H1 (cell line): Measurements from ENCODE around the gene TMEM117. TPM values are rescaled to one million over a fixed set of nuclear protein-coding genes. Genes with fewer than 3 reads are reported as not detected.

ENCODE experiments used
- CTCF ChIA-PET: fragments of 300-600 bp; sonication (Branson Sonifier 250); formaldehyde crosslinking; loops from one replicate; lab custom pipeline; 2021; ENCODE audit not compliant: partially characterized antibody; lab: Charles Lee
- POLR2A ChIA-PET: fragments of 300-600 bp; sonication (Branson Sonifier 250); formaldehyde crosslinking; loops from one replicate; lab custom pipeline; 2021; ENCODE audit warnings: inconsistent platforms; ENCODE audit not compliant: partially characterized antibody; lab: Charles Lee
- DNase-seq, 2 experiments: peaks; one replicate each; pipeline versions ENCODE4 v3.0.0 to v3.0.0-alpha.2; 2010 to 2022; ENCODE audit warnings: low spot score in 2 of 2, low read depth in 1 of 2, mixed read lengths in 1 of 2
- FAIRE-seq: peaks from 2 replicates; lab custom pipeline; 2011; peaks lifted over from hg19 to GRCh38; lab: Jason Lieb, UNC
- H2AFZ ChIP-seq: 2 replicates; pipeline ENCODE4 v1.8.1; 2012; ENCODE audit warnings: low read length, inconsistent platforms
- H2AK5ac ChIP-seq: 2 replicates; pipeline ENCODE4 v1.6.1; 2013; ENCODE audit warnings: low read depth, low read length
- H2BK120ac ChIP-seq: replicated peaks from 2 replicates; pipeline ENCODE3; 2013; ENCODE audit warnings: low read depth, low read length, inconsistent platforms
- H2BK12ac ChIP-seq: 2 replicates; pipeline ENCODE4 v1.6.1; 2013; ENCODE audit warnings: low read depth, low read length
- H2BK15ac ChIP-seq: 2 replicates; pipeline ENCODE4 v1.6.1; 2013; ENCODE audit warnings: low read length
- H2BK20ac ChIP-seq: 2 replicates; pipeline ENCODE4 v1.6.1; 2013; ENCODE audit warnings: low read length
- H2BK5ac ChIP-seq: 2 replicates; pipeline ENCODE4 v1.6.1; 2013; ENCODE audit warnings: low read depth, low read length
- H3K14ac ChIP-seq: 2 replicates; pipeline ENCODE4 v1.6.1; 2013; ENCODE audit warnings: inconsistent platforms; ENCODE audit not compliant: insufficient read length
- H3K18ac ChIP-seq: 2 replicates; pipeline ENCODE4 v1.6.1; 2013; ENCODE audit warnings: low read length; ENCODE audit errors: extremely low read depth
- H3K23ac ChIP-seq: 2 replicates; pipeline ENCODE4 v1.6.1; 2013; ENCODE audit warnings: inconsistent platforms; ENCODE audit not compliant: insufficient read length
- H3K23me2 ChIP-seq: 2 replicates; pipeline ENCODE4 v1.6.1; 2013; ENCODE audit warnings: low read depth, low read length
- H3K27ac ChIP-seq: 2 replicates; pipeline ENCODE4 v1.6.1; 2011; ENCODE audit warnings: low read depth, low read length, inconsistent platforms
- H3K27me3 ChIP-seq, 4 experiments: replicated peaks in 1 of 4; 1 replicate in 1 of 4; 2 replicates in 3 of 4; pipeline versions ENCODE4 v1.6.1 to v1.8.1; 2011 to 2013; ENCODE audit warnings: low read length in 3 of 4, mild to moderate bottlenecking in 3 of 4, inconsistent platforms in 2 of 4, mixed read lengths in 2 of 4, moderate library complexity in 1 of 4; ENCODE audit not compliant: control insufficient read depth in 3 of 4, insufficient read depth in 3 of 4; ENCODE audit errors: extremely low read depth in 1 of 4
- H3K36me3 ChIP-seq, 4 experiments: 2 replicates each; pipeline versions ENCODE4 v1.6.1 to v1.8.1; 2011 to 2013; ENCODE audit warnings: mild to moderate bottlenecking in 4 of 4, low read length in 3 of 4, moderate library complexity in 2 of 4, control low read depth in 1 of 4, inconsistent platforms in 1 of 4; ENCODE audit not compliant: insufficient read depth in 4 of 4, control insufficient read depth in 2 of 4
- H3K4ac ChIP-seq: replicated peaks from 2 replicates; pipeline ENCODE3; 2013; ENCODE audit warnings: low read length, low read depth, mixed read lengths, inconsistent platforms; ENCODE audit not compliant: insufficient read length
- H3K4me1 ChIP-seq, 4 experiments: replicated peaks in 1 of 4; 1 replicate in 1 of 4; 2 replicates in 3 of 4; pipeline versions ENCODE4 v1.6.1 to v1.8.1; 2011 to 2013; ENCODE audit warnings: low read length in 3 of 4, inconsistent platforms in 2 of 4, mixed read lengths in 1 of 4; ENCODE audit not compliant: insufficient read depth in 4 of 4, control insufficient read depth in 3 of 4
- H3K4me2 ChIP-seq, 2 experiments: 2 replicates each; pipeline versions ENCODE4 v1.6.1 to v1.8.1; 2011 to 2013; ENCODE audit warnings: low read depth in 2 of 2, low read length in 2 of 2, control low read depth in 1 of 2, inconsistent platforms in 1 of 2, mild to moderate bottlenecking in 1 of 2; ENCODE audit not compliant: insufficient read depth in 1 of 2
- H3K4me3 ChIP-seq, 4 experiments: fragments of 200-600, 300-600 bp in 1 of 4; sonication (generic), shearing (Covaris generic), sonication (Bioruptor Twin) in 1 of 4; 2 replicates each; pipeline versions ENCODE4 v1.5.1 to v1.8.1; 2011 to 2016; ENCODE audit warnings: low read length in 4 of 4, low read depth in 3 of 4, control low read depth in 2 of 4, inconsistent platforms in 2 of 4, mild to moderate bottlenecking in 2 of 4, mixed read lengths in 1 of 4, moderate library complexity in 1 of 4; ENCODE audit not compliant: insufficient read depth in 2 of 4; ENCODE audit errors: extremely low read depth in 1 of 4
- H3K56ac ChIP-seq: replicated peaks from 2 replicates; pipeline ENCODE3; 2013; ENCODE audit warnings: low read depth, mild to moderate bottlenecking, mixed read lengths, low read length, inconsistent platforms; ENCODE audit not compliant: insufficient read length
- H3K79me1 ChIP-seq: 2 replicates; pipeline ENCODE4 v1.6.1; 2013; ENCODE audit warnings: low read depth, low read length, control low read depth
- H3K79me2 ChIP-seq, 2 experiments: 2 replicates each; pipeline versions ENCODE4 v1.6.1 to v1.8.1; 2012 to 2013; ENCODE audit warnings: low read length in 2 of 2, mild to moderate bottlenecking in 2 of 2, inconsistent platforms in 1 of 2; ENCODE audit not compliant: insufficient read depth in 2 of 2, control insufficient read depth in 1 of 2
- H3K9ac ChIP-seq, 4 experiments: replicated peaks in 1 of 4; 1 replicate in 1 of 4; 2 replicates in 3 of 4; pipeline versions ENCODE4 v1.6.1 to v1.8.1; 2011 to 2013; ENCODE audit warnings: low read depth in 3 of 4, low read length in 3 of 4, control low read depth in 2 of 4, mild to moderate bottlenecking in 2 of 4, moderate library complexity in 2 of 4, inconsistent platforms in 1 of 4; ENCODE audit errors: extremely low read depth in 1 of 4
- H3K9me3 ChIP-seq, 2 experiments: 2 replicates each; pipeline versions ENCODE4 v1.6.1 to v1.8.1; 2012 to 2013; ENCODE audit warnings: mild to moderate bottlenecking in 2 of 2, moderate library complexity in 2 of 2, control low read depth in 1 of 2, inconsistent platforms in 1 of 2, low read depth in 1 of 2, low read length in 1 of 2, mixed read lengths in 1 of 2; ENCODE audit not compliant: insufficient read depth in 2 of 2
- H4K20me1 ChIP-seq, 2 experiments: replicated peaks in 1 of 2; 2 replicates each; pipeline versions ENCODE3 to v1.8.1; 2011 to 2013; ENCODE audit warnings: inconsistent platforms in 2 of 2, low read length in 2 of 2, mild to moderate bottlenecking in 1 of 2; ENCODE audit not compliant: insufficient read depth in 2 of 2, control insufficient read depth in 1 of 2
- H4K5ac ChIP-seq: 2 replicates; pipeline ENCODE4 v1.6.1; 2013; ENCODE audit warnings: low read length, low read depth, mixed read lengths, inconsistent platforms; ENCODE audit not compliant: insufficient read length
- H4K8ac ChIP-seq: 2 replicates; pipeline ENCODE4 v1.8.0; 2013; ENCODE audit warnings: mild to moderate bottlenecking, moderate library complexity, low read length, inconsistent platforms; ENCODE audit not compliant: insufficient read depth; ENCODE audit errors: extremely low read depth
- H4K91ac ChIP-seq: replicated peaks from 2 replicates; pipeline ENCODE3; 2013; ENCODE audit warnings: low read length, mixed read lengths, inconsistent platforms; ENCODE audit not compliant: insufficient read length
- BACH1 ChIP-seq: IDR thresholded peaks from 2 replicates; pipeline ENCODE4 v1.6.1; 2012; ENCODE audit warnings: low read length, improper control_type of control experiment
- CHD1 ChIP-seq: IDR thresholded peaks from 2 replicates; pipeline ENCODE4 v1.6.1; 2012; ENCODE audit warnings: low read depth, low read length, improper control_type of control experiment
- EZH2 ChIP-seq: fragments of 200-600 bp; sonication (generic); IDR thresholded peaks from 2 replicates; pipeline ENCODE4 v1.7.1; 2012; ENCODE audit warnings: low read depth, mild to moderate bottlenecking, moderate library complexity, low read length, inconsistent platforms; ENCODE audit not compliant: severe bottlenecking
- JUND ChIP-seq: IDR thresholded peaks from 2 replicates; pipeline ENCODE4 v1.6.1; 2011; ENCODE audit warnings: mild to moderate bottlenecking, improper control_type of control experiment, low read length
- NRF1 ChIP-seq: IDR thresholded peaks from 2 replicates; pipeline ENCODE4 v1.6.1; 2011; ENCODE audit warnings: mild to moderate bottlenecking, low read depth, low read length, improper control_type of control experiment
- PHF8 ChIP-seq: fragments of 200-600 bp; sonication (generic); conservative IDR thresholded peaks from 2 replicates; pipeline ENCODE4 v1.7.1; 2012; ENCODE audit warnings: low read depth, mild to moderate bottlenecking, inconsistent platforms, low read length, moderate library complexity
- RFX5 ChIP-seq: IDR thresholded peaks from 2 replicates; pipeline ENCODE4 v1.6.1; 2011; ENCODE audit warnings: low read depth, low read length, improper control_type of control experiment, borderline replicate concordance
- SAP30 ChIP-seq: fragments of 300-600 bp; sonication (generic); IDR thresholded peaks from 2 replicates; pipeline ENCODE4 v1.7.1; 2012; ENCODE audit warnings: low read length, moderate library complexity, mild to moderate bottlenecking, inconsistent platforms; ENCODE audit not compliant: insufficient read depth, insufficient replicate concordance
- SIX5 ChIP-seq: IDR thresholded peaks from 2 replicates; pipeline ENCODE4 v1.6.1; 2011; ENCODE audit warnings: mild to moderate bottlenecking, low read depth, low read length
- SUZ12 ChIP-seq: fragments of 200-600 bp; sonication (generic); IDR thresholded peaks from 2 replicates; pipeline ENCODE4 v1.6.1; 2012; ENCODE audit warnings: mild to moderate bottlenecking, inconsistent platforms, low read length, moderate library complexity, mixed read lengths
- TAF7 ChIP-seq: optimal IDR thresholded peaks from 2 replicates; pipeline ENCODE3; 2011; ENCODE audit warnings: low read depth, mild to moderate bottlenecking, inconsistent platforms, low read length, moderate library complexity, borderline replicate concordance
- TBP ChIP-seq: IDR thresholded peaks from 2 replicates; pipeline ENCODE4 v1.6.1; 2011; ENCODE audit warnings: low read depth, low read length, improper control_type of control experiment
- ZNF274 ChIP-seq: IDR thresholded peaks from 2 replicates; pipeline ENCODE4 v1.7.0; 2012; ENCODE audit warnings: low read length, borderline replicate concordance; ENCODE audit errors: extremely low read depth
- polyA plus RNA-seq, 7 experiments: library from polyadenylated mRNA; depleted of rRNA in 3 of 7; stranded (reverse) in 5 of 7; unstranded in 2 of 7; fragments of >200 nt in 5 of 7; fragments of 200-250 nt in 2 of 7; gene quantifications; 1 replicate in 5 of 7; 2 replicates in 1 of 7; 4 replicates in 1 of 7; pipeline versions ENCODE4 v1.2.1 to v1.2.3, GENCODE V29; 2011 to 2013; ENCODE audit warnings: missing spikeins in 2 of 7, mixed read lengths in 2 of 7
- total RNA-seq: library from RNA; stranded (reverse); fragmentation: NEBNext Ultra II Directional; extraction: Animal tissue kit (Norgen Biotek cat#: 25700); gene quantifications from 2 replicates; pipeline ENCODE4 v1.2.1, GENCODE V29; 2021

TMEM117 gene
- total and polyA plus RNA-seq, 2 of the 8 experiments (the other 6 are each of a cell fraction or from before 2014, with no cell fraction given): 0.80 to 1.4 TPM

DNA sequence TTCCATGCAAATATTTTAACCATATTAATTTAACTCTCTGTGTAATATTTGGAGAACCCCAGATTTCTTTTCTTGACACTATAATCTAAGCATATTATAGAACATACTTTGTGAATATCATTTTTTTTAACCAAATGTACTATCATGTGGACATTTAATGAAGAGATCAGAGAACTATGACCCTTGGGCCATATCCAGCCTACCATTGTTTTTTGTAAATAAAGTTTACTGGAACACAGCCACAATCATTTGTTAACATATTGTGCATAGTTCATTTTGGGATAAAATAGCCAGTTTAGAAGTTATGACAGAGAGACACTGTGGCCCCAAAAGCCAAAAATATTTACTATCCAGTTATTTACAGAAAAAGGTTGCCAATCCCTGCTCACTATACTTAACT is 338.2 kb downstream of the TMEM117 start:
- H2AK5ac ChIP-seq: no peak overlapping the region
- no peaks in the 10 kb centered on the region for H3K79me1 ChIP-seq
- no peak overlapping the region for H3K4me3 ChIP-seq
- ChIA-PET CTCF (interaction anchor here (0.7 kb wide), 1 partner anchor 1597 kb away, joined by 3 read pairs; no protein-coding TSS in a partner anchor), POLR2A (no interaction called here)
- no peak for FAIRE-seq
- H2BK120ac ChIP-seq: no peak overlapping the region
- H3K23me2 ChIP-seq: no peaks in the 10 kb centered on the region
- H3K23ac ChIP-seq: no peak overlapping the region
- H2BK5ac ChIP-seq: no peak overlapping the region
- H4K5ac ChIP-seq: no peak overlapping the region
- no peaks in the 10 kb centered on the region for H3K4me1 ChIP-seq
- no peak overlapping the region for H3K9ac ChIP-seq
- no peak overlapping the region for H3K18ac ChIP-seq
- H2BK12ac ChIP-seq: no peak overlapping the region
- H2BK15ac ChIP-seq: no peak overlapping the region
- H2BK20ac ChIP-seq: no peak overlapping the region
- no peak overlapping the region for H3K56ac ChIP-seq
- no peak overlapping the region for H3K14ac ChIP-seq
- H3K9me3 ChIP-seq: no peaks in the 10 kb centered on the region
- H3K4me2 ChIP-seq: no peak overlapping the region
- no peaks in the 10 kb centered on the region for H3K79me2 ChIP-seq
- H4K8ac ChIP-seq: no peak overlapping the region
- no peaks in the 10 kb centered on the region for H3K27me3 ChIP-seq
- no peak for DNase-seq
- H3K4ac ChIP-seq: no peak overlapping the region
- no peak overlapping the region for H2AFZ ChIP-seq
- no peaks in the 10 kb centered on the region for H3K36me3 ChIP-seq
- H4K20me1 ChIP-seq: no peaks in the 10 kb centered on the region
- no peak overlapping the region for H3K27ac ChIP-seq
- no peak for TF ChIP-seq CHD1
- TF ChIP-seq TAF7: no peak
- no peak for TF ChIP-seq BACH1
- TF ChIP-seq NRF1: no peak
- no peak for TF ChIP-seq EZH2
- TF ChIP-seq TBP: no peak
- no peak for TF ChIP-seq PHF8
- no peak for TF ChIP-seq SAP30
- no peak for TF ChIP-seq RFX5
- no peak for TF ChIP-seq ZNF274
- TF ChIP-seq SUZ12: no peak
- no peak for TF ChIP-seq SIX5
- no peak for TF ChIP-seq JUND
- no peak overlapping the region for H4K91ac ChIP-seq
